ENCODE data around the gene TSC22D2.
A peak's percentile ranks its signal among the peaks of the same experiment; 100 is the strongest.

DNA sequence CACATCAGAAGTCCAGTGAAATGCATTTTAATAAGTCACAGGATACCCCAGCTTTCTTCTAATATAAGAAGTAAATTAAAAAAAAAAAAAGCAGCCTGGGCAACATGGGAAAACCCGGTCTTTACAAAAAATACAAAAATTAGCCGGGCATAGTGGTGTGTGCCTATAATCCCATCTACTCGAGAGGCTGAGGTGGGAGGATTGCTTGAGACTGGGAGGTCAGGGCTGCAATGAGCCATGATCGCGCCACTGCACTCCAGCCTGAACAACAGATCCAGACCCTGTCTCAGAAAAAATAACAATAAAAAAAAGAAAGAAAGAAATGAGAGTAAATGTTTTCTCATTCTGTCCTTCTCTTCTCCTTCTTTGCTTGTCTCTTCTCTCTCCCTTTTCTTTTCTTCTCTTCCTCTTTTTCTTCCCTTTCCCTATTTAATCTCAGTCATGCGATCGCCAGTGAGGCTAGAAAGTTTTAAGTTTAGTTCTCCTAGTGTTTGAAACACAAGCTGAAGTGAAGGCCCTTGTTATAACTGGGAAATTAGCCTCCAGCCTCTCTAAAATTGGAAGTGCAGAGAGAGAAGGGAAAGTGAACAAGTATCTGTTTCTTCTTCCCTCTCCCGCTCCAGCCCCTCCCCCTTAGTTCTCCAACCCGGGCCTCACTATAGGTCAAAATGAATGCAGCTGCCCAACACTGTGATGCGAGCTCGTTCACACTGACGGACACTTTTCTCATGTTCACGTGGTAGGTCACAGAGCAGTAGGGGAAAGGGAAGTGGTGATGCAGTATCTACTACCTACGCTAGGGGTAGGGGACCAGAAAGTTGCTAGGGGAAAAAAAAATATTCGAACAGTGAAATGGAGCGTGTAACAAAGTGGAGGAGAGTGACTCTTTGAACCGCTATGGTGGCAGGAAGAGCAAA, 23.5 kb upstream of the TSC22D2 start:
- TF ChIP-seq, protein P1, sequence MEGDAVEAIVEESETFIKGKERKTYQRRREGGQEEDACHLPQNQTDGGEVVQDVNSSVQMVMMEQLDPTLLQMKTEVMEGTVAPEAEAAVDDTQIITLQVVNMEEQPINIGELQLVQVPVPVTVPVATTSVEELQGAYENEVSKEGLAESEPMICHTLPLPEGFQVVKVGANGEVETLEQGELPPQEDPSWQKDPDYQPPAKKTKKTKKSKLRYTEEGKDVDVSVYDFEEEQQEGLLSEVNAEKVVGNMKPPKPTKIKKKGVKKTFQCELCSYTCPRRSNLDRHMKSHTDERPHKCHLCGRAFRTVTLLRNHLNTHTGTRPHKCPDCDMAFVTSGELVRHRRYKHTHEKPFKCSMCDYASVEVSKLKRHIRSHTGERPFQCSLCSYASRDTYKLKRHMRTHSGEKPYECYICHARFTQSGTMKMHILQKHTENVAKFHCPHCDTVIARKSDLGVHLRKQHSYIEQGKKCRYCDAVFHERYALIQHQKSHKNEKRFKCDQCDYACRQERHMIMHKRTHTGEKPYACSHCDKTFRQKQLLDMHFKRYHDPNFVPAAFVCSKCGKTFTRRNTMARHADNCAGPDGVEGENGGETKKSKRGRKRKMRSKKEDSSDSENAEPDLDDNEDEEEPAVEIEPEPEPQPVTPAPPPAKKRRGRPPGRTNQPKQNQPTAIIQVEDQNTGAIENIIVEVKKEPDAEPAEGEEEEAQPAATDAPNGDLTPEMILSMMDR (IDR thresholded peaks at IDR 0.05; ENCODE audit: insufficient read depth, low read depth, low read length) = peak; percentile 21
- no peak for TF ChIP-seq EZH2 (IDR thresholded peaks at IDR 0.05; ENCODE audit: insufficient read depth, low read length)
